SJCRH30 (cell line): Measurements from ENCODE around the gene C20orf141. TPM values are rescaled to one million over a fixed set of nuclear protein-coding genes. Genes with fewer than 3 reads are reported as not detected.
A peak's percentile ranks its signal among the peaks of the same experiment; 100 is the strongest.
"Not testable (repeated sequence)": the region's sequence is repeated elsewhere in the genome, so short reads cannot be mapped to it uniquely, and the experiment has no call there.

Experiments used
- DNase-seq, 2 experiments: peaks; one replicate each; pipeline ENCODE4 v3.0.0-alpha.2; 2015 to 2020
- H3K27ac ChIP-seq: fragments of 250-450 bp; sonication (Bioruptor Pico); 2 replicates; pipeline ENCODE4 v1.5.1; 2020; ENCODE audit warnings: mild to moderate bottlenecking, moderate library complexity
- H3K27me3 ChIP-seq: fragments of 250-450 bp; sonication (Bioruptor Pico); 2 replicates; pipeline ENCODE4 v1.5.1; 2020; ENCODE audit warnings: mild to moderate bottlenecking, moderate library complexity
- H3K36me3 ChIP-seq: fragments of 250-450 bp; sonication (Bioruptor Pico); 2 replicates; pipeline ENCODE4 v1.5.1; 2020; ENCODE audit warnings: mild to moderate bottlenecking, moderate library complexity
- H3K4me1 ChIP-seq: fragments of 250-450 bp; sonication (Bioruptor Pico); 2 replicates; pipeline ENCODE4 v1.5.1; 2020; ENCODE audit warnings: mild to moderate bottlenecking, moderate library complexity
- H3K4me3 ChIP-seq: fragments of 250-450 bp; sonication (Bioruptor Pico); 2 replicates; pipeline ENCODE4 v1.5.1; 2020; ENCODE audit warnings: mild to moderate bottlenecking, moderate library complexity
- H3K9me3 ChIP-seq: fragments of 250-450 bp; sonication (Bioruptor Pico); replicated peaks from 2 replicates; pipeline ENCODE4 v1.5.1; 2020; ENCODE audit warnings: mild to moderate bottlenecking, moderate library complexity
- total RNA-seq: library from RNA; depleted of rRNA; stranded (reverse); fragments of >200 nt; shearing (Covaris generic); gene quantifications from 2 replicates; pipeline ENCODE4 v1.2.3, GENCODE V29; 2014

C20orf141 gene
- total RNA-seq, 1 experiment from 2014 or later = not detected

- Histone ChIP-seq H3K27ac (no peak overlapping the region), H3K9me3 (peaks cover 2% of the 10 kb centered on the region), H3K27me3 (no peaks in the 10 kb centered on the region), H3K4me3 (no peak overlapping the region), H3K36me3 (no peaks in the 10 kb centered on the region), H3K4me1 (no peaks in the 10 kb centered on the region)
- no peak for DNase-seq
Observed at GRCh38 chr20:2807019-2807418, 7.8 kb upstream of the C20orf141 start.

- not testable (repeated sequence) for H3K9me3 ChIP-seq, DNase-seq, H3K36me3 ChIP-seq, H3K27me3 ChIP-seq, H3K4me3 ChIP-seq, H3K27ac ChIP-seq, H3K4me1 ChIP-seq
Observed at GRCh38 chr20:2807929-2808328, 6.9 kb upstream of the C20orf141 start.

GRCh38 chr20:2809690-2810089 lies 5.1 kb upstream of the C20orf141 start:
- no peaks in the 10 kb centered on the region for H3K27me3 ChIP-seq
- H3K27ac ChIP-seq = no peak overlapping the region
- no peak overlapping the region for H3K4me3 ChIP-seq
- H3K36me3 ChIP-seq = no peaks in the 10 kb centered on the region
- H3K9me3 ChIP-seq = peaks cover 7% of the 10 kb centered on the region
- peaks cover 15% of the 10 kb centered on the region for H3K4me1 ChIP-seq
- no peak for DNase-seq

- Histone ChIP-seq H3K36me3 (no peaks in the 10 kb centered on the region), H3K4me1 (peaks cover 25% of the 10 kb centered on the region), H3K27me3 (no peaks in the 10 kb centered on the region), H3K4me3 (no peak overlapping the region), H3K9me3 (peaks cover 7% of the 10 kb centered on the region), H3K27ac (no peak overlapping the region)
- no peak for DNase-seq
Observed at GRCh38 chr20:2812189-2812588, 2.6 kb upstream of the C20orf141 start.

GRCh38 chr20:2814076-2814475 lies 711 bp upstream of the C20orf141 start:
- DNase-seq = no peak
- peak overlapping the region; percentile 11; the same call in 1 of the 2 replicates for H3K27ac ChIP-seq
- H3K4me1 ChIP-seq = peaks cover 25% of the 10 kb centered on the region
- H3K36me3 ChIP-seq = no peaks in the 10 kb centered on the region
- peaks cover 7% of the 10 kb centered on the region for H3K9me3 ChIP-seq
- H3K4me3 ChIP-seq = no peak overlapping the region
- H3K27me3 ChIP-seq = no peaks in the 10 kb centered on the region

GRCh38 chr20:2815242-2815900 lies 584 bp downstream of the C20orf141 start:
- no peaks in the 10 kb centered on the region for H3K36me3 ChIP-seq
- no peak overlapping the region for H3K27ac ChIP-seq
- no peak for DNase-seq
- peaks cover 33% of the 10 kb centered on the region for H3K4me1 ChIP-seq
- H3K27me3 ChIP-seq = no peaks in the 10 kb centered on the region
- no peak overlapping the region for H3K4me3 ChIP-seq
- H3K9me3 ChIP-seq = peaks cover 7% of the 10 kb centered on the region

- no peak within 1 kb of the TSS for H3K4me3 ChIP-seq
- no peaks in the 10 kb centered on the region for H3K36me3 ChIP-seq
- no peak within 1 kb of the TSS for H3K27ac ChIP-seq
- H3K9me3 ChIP-seq = peaks cover 7% of the 10 kb centered on the region
- peaks cover 36% of the 10 kb centered on the region for H3K4me1 ChIP-seq
- DNase-seq = no peak
- no peaks in the 10 kb centered on the region for H3K27me3 ChIP-seq
Observed at GRCh38 chr20:2816030-2816582, 1.3 kb downstream of the C20orf141 start, which contains the start of gene TMEM239. Gene TMEM239 (plus strand): TSS chr20:2816364. CDS start chr20:2816555, 191 bp downstream.

GRCh38 chr20:2816583-2817340 lies 2.0 kb downstream of the C20orf141 start:
- H3K27ac ChIP-seq = no peak overlapping the region
- no peaks in the 10 kb centered on the region for H3K36me3 ChIP-seq
- no peak for DNase-seq
- no peak overlapping the region for H3K4me3 ChIP-seq
- H3K27me3 ChIP-seq = no peaks in the 10 kb centered on the region
- peaks cover 39% of the 10 kb centered on the region for H3K4me1 ChIP-seq
- H3K9me3 ChIP-seq = peaks cover 7% of the 10 kb centered on the region

- Histone ChIP-seq H3K36me3 (no peaks in the 10 kb centered on the region), H3K9me3 (peaks cover 2% of the 10 kb centered on the region), H3K27ac (no peak overlapping the region), H3K4me1 (peaks cover 39% of the 10 kb centered on the region), H3K27me3 (no peaks in the 10 kb centered on the region), H3K4me3 (no peak overlapping the region)
- DNase-seq = no peak
Observed at GRCh38 chr20:2817341-2817726, 2.5 kb downstream of the C20orf141 start.

GRCh38 chr20:2817891-2818595 lies 3.3 kb downstream of the C20orf141 start:
- peaks cover 39% of the 10 kb centered on the region for H3K4me1 ChIP-seq
- no peaks in the 10 kb centered on the region for H3K9me3 ChIP-seq
- no peak for DNase-seq
- H3K27me3 ChIP-seq = no peaks in the 10 kb centered on the region
- H3K27ac ChIP-seq = no peak overlapping the region
- no peaks in the 10 kb centered on the region for H3K36me3 ChIP-seq
- no peak overlapping the region for H3K4me3 ChIP-seq

GRCh38 chr20:2820084-2820895 lies 5.5 kb downstream of the C20orf141 start:
- Histone ChIP-seq H3K27ac (no peak overlapping the region), H3K36me3 (no peaks in the 10 kb centered on the region), H3K4me1 (peaks cover 19% of the 10 kb centered on the region), H3K27me3 (no peaks in the 10 kb centered on the region), H3K9me3 (no peaks in the 10 kb centered on the region), H3K4me3 (no peak overlapping the region)
- DNase-seq = no peak

GRCh38 chr20:2820896-2821869 lies 6.4 kb downstream of the C20orf141 start:
- Histone ChIP-seq H3K4me3 (no peak overlapping the region), H3K9me3 (no peaks in the 10 kb centered on the region), H3K36me3 (no peaks in the 10 kb centered on the region), H3K27me3 (no peaks in the 10 kb centered on the region), H3K27ac (no peak overlapping the region), H3K4me1 (peaks cover 20% of the 10 kb centered on the region)
- no peak for DNase-seq

GRCh38 chr20:2822073-2822472 lies 7.3 kb downstream of the C20orf141 start:
- H3K27ac ChIP-seq = no peak overlapping the region
- no peaks in the 10 kb centered on the region for H3K9me3 ChIP-seq
- peaks cover 21% of the 10 kb centered on the region for H3K4me1 ChIP-seq
- no peak overlapping the region for H3K4me3 ChIP-seq
- H3K27me3 ChIP-seq = no peaks in the 10 kb centered on the region
- DNase-seq = peak; percentile 66 to 75
- no peaks in the 10 kb centered on the region for H3K36me3 ChIP-seq
